ENCODE results near the gene ABCC6. TPM values are rescaled to one million over a fixed set of nuclear protein-coding genes. Genes with fewer than 3 reads are reported as not detected.
A peak's percentile ranks its signal among the peaks of the same experiment; 100 is the strongest.
"Not testable (repeated sequence)": the region's sequence is repeated elsewhere in the genome, so short reads cannot be mapped to it uniquely, and the experiment has no call there.

ABCC6 gene
- total RNA-seq (2022) (43.5 and 44.6 TPM in 2 replicates), Bru-seq, nascent RNA (percentile 67 among the genes with signal in this experiment), BruChase-seq, experiment 1, labeled RNA remaining after a 2-hour chase (percentile 67 among the genes with signal in this experiment), BruChase-seq, experiment 2, labeled RNA remaining after a 6-hour chase (percentile 66 among the genes with signal in this experiment)
- long read RNA-seq, full-length matches to known transcripts, result 12 of 26 reads
- long read RNA-seq, partial matches to known transcripts, result 5 of 26 reads
- long read RNA-seq, other reads (novel, unspliced or antisense), result 9 of 26 reads

DNA sequence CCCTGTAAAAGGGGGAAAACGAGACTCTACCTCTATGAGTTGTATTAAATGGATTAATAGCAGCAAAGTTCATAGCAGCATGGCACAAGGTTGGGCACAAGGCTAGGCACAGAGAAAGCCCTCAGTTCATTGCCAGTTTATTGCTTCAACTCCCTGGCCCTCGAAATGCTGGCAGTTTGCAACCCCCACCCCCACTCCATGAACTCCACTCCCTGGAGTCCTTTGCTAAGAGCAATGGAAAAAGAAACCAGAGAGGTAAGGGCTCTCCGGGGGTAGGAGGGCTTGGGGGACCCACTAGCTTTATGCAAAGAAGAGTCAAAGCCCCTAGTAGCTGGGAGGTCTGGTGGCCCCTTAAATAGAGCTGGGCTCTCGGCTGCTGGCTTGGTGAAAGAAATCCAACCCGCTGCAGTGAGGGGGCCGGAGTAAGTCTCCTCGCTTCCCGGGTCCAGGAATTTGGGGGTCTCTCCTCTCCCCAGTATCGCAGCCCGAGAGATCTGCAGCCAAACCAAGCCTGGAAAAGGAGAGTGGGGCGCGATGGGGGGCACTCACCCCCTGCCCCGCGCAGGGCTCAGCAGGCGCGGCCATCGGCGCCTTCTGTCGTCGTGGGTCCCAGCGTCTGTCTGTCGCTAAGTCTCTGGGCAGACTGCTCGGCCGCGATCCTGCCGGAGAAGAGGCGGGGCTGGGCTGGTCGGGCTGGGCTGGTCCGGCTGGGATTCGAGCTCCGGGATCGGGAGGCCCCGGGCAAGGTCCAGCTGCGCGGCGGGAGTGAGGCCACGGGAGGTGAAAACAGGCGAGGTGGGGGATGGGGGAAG is at the start of gene ABCC6:
TSS of gene ABCC6 (minus strand) at position 645 of the 812 bp plus-strand sequence. CDS start at position 585, 60 bp downstream.
- H3K4me3 Mint-ChIP-seq (ENCODE audit: unreplicated experiment), result peak within 1 kb of the TSS; percentile 69
- BruUV-seq (replicated peaks), result TSS peak; percentile 64

DNA sequence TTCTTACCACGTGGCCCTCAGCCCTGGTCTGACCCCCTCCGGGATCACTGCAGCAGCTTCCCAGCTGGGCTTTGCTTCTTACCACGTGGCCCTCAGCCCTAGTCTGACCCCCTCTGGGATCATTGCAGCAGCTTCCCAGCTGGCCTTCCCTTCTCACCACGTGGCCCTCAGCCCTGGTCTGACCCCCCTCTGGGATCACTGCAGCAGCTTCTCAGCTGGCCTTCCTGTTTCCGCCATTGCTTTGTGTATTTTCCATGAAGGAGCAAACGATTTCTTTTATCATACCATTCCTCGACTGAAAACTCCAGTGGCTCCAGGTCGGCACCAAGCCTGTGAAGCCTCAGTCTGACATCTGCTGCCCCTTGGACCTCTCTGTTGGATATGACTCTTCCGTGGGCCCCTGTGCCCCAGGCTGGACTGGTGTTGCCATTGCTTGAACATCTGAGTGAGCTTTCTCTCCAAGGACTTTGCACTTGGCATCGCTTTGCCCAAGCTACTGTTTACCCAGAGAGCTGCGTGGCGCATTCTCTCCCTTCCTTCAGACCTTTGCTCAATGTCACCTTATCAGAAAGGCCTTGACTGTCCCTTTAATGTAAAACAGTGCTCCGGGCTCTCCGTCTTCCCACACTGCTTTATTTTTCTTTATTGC is 49.4 kb upstream of the ABCC6 start:
- BruUV-seq (replicated peaks); H3K4me1 Mint-ChIP-seq (ENCODE audit: low read depth, unreplicated experiment); H3K27me3 Mint-ChIP-seq (ENCODE audit: insufficient read depth, unreplicated experiment); H3K9me3 Mint-ChIP-seq (ENCODE audit: unreplicated experiment); H3K4me1 ChIP-seq; DNase-seq; H3K4me3 ChIP-seq (ENCODE audit: low read depth, low read length); H3K27me3 ChIP-seq (replicated peaks; ENCODE audit: control insufficient read depth, insufficient read depth, low read length); H3K4me3 Mint-ChIP-seq (ENCODE audit: unreplicated experiment); H3K36me3 Mint-ChIP-seq (ENCODE audit: insufficient read depth, unreplicated experiment); H3K27ac Mint-ChIP-seq (ENCODE audit: unreplicated experiment); H3K9me3 ChIP-seq; CTCF ChIA-PET; intact Hi-C loops (cut with micrococcal nuclease; ENCODE audit: unreplicated experiment); POLR2A ChIA-PET; H3K36me3 ChIP-seq (ENCODE audit: control insufficient read depth, insufficient read depth, low read length): not testable (repeated sequence)

More for the DNA sequence above, at the start of gene ABCC6:
- CTCF ChIA-PET; H3K27me3 ChIP-seq (replicated peaks; ENCODE audit: control insufficient read depth, insufficient read depth, low read length); H3K36me3 Mint-ChIP-seq (ENCODE audit: insufficient read depth, unreplicated experiment); H3K36me3 ChIP-seq (ENCODE audit: control insufficient read depth, insufficient read depth, low read length); intact Hi-C loops (cut with micrococcal nuclease; ENCODE audit: unreplicated experiment); H3K27me3 Mint-ChIP-seq (ENCODE audit: insufficient read depth, unreplicated experiment); H3K27ac Mint-ChIP-seq (ENCODE audit: unreplicated experiment); POLR2A ChIA-PET; H3K9me3 Mint-ChIP-seq (ENCODE audit: unreplicated experiment); H3K9me3 ChIP-seq; H3K4me1 ChIP-seq; H3K4me1 Mint-ChIP-seq (ENCODE audit: low read depth, unreplicated experiment): not testable (repeated sequence)
- DNase-seq, result peak in 1 of 2 experiments; percentile 90
- H3K4me3 ChIP-seq (ENCODE audit: low read depth, low read length), result peak within 1 kb of the TSS; percentile 35

DNA sequence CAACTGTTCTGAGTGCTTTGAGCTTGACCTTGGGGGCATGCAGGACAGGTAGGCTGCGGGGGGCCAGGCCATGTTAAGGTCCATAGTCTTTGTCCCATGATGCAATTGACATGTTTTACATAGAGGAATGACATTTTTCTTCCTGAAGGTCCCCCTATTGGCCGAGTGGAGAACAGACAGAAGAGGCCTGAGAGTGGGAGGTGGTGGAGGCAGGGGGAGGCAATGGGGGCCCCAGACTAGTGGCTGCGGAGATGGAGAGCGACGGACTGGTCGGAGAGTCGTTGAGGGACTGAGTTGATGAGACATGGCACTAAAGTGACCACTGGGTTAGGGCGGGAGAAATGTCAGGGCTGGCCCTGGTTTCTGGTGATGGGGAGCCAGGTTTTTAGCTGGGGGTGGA is 48.4 kb upstream of the ABCC6 start:
- H3K9me3 ChIP-seq; H3K27ac Mint-ChIP-seq (ENCODE audit: unreplicated experiment); H3K4me1 ChIP-seq; H3K9me3 Mint-ChIP-seq (ENCODE audit: unreplicated experiment); H3K36me3 ChIP-seq (ENCODE audit: control insufficient read depth, insufficient read depth, low read length); intact Hi-C loops (cut with micrococcal nuclease; ENCODE audit: unreplicated experiment); H3K27me3 ChIP-seq (replicated peaks; ENCODE audit: control insufficient read depth, insufficient read depth, low read length); H3K27me3 Mint-ChIP-seq (ENCODE audit: insufficient read depth, unreplicated experiment); H3K4me3 Mint-ChIP-seq (ENCODE audit: unreplicated experiment); POLR2A ChIA-PET; H3K4me3 ChIP-seq (ENCODE audit: low read depth, low read length); BruUV-seq (replicated peaks); H3K4me1 Mint-ChIP-seq (ENCODE audit: low read depth, unreplicated experiment); CTCF ChIA-PET; DNase-seq; H3K36me3 Mint-ChIP-seq (ENCODE audit: insufficient read depth, unreplicated experiment): not testable (repeated sequence)

DNA sequence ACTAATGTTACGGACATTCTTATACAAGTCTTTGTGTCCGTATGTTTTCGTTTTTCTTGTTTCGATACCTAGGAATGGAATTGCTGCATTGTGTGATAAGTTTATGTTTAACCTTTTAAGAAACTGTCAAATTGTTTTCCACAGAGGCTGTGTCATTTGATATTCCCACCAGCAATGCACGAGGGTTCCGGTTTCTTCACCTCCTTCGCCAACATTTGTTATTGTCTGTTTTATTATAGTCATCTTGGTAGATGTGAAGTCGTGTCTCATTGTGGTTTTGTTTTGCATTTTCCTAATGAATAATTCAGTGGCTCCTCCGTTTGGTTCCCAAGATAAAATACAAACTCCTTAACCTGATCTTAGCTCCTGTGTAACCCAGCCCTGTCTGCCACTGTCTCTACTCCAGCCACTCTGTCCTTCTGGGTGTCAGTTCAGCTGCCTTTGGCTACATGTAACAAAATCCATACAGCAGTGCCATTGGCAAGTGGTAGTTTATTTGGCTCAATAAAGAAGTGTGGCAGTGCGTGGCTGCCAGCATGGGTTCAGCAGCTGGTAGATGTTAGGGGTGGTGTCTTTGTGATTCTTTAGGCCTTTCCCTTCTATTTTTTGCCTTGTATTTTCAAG is 45.0 kb upstream of the ABCC6 start:
- H3K9me3 Mint-ChIP-seq (ENCODE audit: unreplicated experiment); H3K4me1 ChIP-seq; H3K4me3 ChIP-seq (ENCODE audit: low read depth, low read length); H3K27me3 ChIP-seq (replicated peaks; ENCODE audit: control insufficient read depth, insufficient read depth, low read length); POLR2A ChIA-PET; H3K36me3 ChIP-seq (ENCODE audit: control insufficient read depth, insufficient read depth, low read length); intact Hi-C loops (cut with micrococcal nuclease; ENCODE audit: unreplicated experiment); H3K27ac Mint-ChIP-seq (ENCODE audit: unreplicated experiment); BruUV-seq (replicated peaks); H3K36me3 Mint-ChIP-seq (ENCODE audit: insufficient read depth, unreplicated experiment); DNase-seq; H3K4me3 Mint-ChIP-seq (ENCODE audit: unreplicated experiment); H3K27me3 Mint-ChIP-seq (ENCODE audit: insufficient read depth, unreplicated experiment); CTCF ChIA-PET; H3K9me3 ChIP-seq; H3K4me1 Mint-ChIP-seq (ENCODE audit: low read depth, unreplicated experiment): not testable (repeated sequence)

DNA sequence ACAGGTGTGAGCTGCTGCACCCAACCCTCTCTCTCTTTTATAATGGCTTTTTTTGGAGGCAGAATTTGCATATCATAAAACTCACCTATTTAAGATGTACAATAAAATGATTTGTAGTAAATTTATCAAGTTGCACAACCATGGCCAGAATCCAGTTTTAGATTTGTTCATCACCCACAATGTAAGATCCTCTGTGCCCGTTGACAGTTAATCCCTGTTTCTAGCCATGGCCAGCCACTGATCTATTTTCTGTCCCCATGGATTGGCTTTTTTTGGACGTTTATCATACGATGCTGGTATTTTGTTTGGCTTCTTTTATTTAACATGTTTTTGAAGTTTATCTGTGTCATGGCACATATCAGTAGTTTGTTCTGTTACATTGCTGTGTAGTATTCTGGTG is 44.4 kb upstream of the ABCC6 start:
- H3K4me1 Mint-ChIP-seq (ENCODE audit: low read depth, unreplicated experiment); H3K36me3 ChIP-seq (ENCODE audit: control insufficient read depth, insufficient read depth, low read length); CTCF ChIA-PET; H3K9me3 ChIP-seq; intact Hi-C loops (cut with micrococcal nuclease; ENCODE audit: unreplicated experiment); H3K4me1 ChIP-seq; H3K4me3 ChIP-seq (ENCODE audit: low read depth, low read length); H3K27me3 ChIP-seq (replicated peaks; ENCODE audit: control insufficient read depth, insufficient read depth, low read length); DNase-seq; H3K27me3 Mint-ChIP-seq (ENCODE audit: insufficient read depth, unreplicated experiment); BruUV-seq (replicated peaks); POLR2A ChIA-PET; H3K36me3 Mint-ChIP-seq (ENCODE audit: insufficient read depth, unreplicated experiment); H3K4me3 Mint-ChIP-seq (ENCODE audit: unreplicated experiment); H3K9me3 Mint-ChIP-seq (ENCODE audit: unreplicated experiment); H3K27ac Mint-ChIP-seq (ENCODE audit: unreplicated experiment): not testable (repeated sequence)

DNA sequence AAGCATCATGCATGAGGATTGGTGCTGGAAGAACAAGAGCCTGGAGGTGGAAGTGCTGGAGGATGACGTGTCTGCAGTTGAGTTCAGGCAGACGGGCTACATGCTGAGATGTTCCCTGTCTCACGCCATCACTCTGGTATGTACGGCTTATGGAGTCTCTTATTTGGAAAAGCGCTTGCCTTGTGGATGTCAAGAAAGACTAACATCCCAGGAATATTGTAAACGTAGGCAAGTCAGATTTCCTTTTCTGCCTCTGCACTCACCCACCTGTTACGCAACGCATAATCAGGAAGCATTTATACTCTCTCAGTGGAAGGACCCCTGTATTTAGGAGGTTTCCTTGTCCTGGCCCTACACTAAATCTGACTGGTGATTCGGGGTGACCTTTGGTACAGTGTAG is 41.8 kb upstream of the ABCC6 start:
- H3K36me3 ChIP-seq (ENCODE audit: control insufficient read depth, insufficient read depth, low read length); CTCF ChIA-PET; intact Hi-C loops (cut with micrococcal nuclease; ENCODE audit: unreplicated experiment); H3K27me3 Mint-ChIP-seq (ENCODE audit: insufficient read depth, unreplicated experiment); H3K27me3 ChIP-seq (replicated peaks; ENCODE audit: control insufficient read depth, insufficient read depth, low read length); H3K4me1 Mint-ChIP-seq (ENCODE audit: low read depth, unreplicated experiment); H3K4me3 ChIP-seq (ENCODE audit: low read depth, low read length); DNase-seq; POLR2A ChIA-PET; BruUV-seq (replicated peaks); H3K9me3 Mint-ChIP-seq (ENCODE audit: unreplicated experiment); H3K27ac Mint-ChIP-seq (ENCODE audit: unreplicated experiment); H3K4me1 ChIP-seq; H3K4me3 Mint-ChIP-seq (ENCODE audit: unreplicated experiment); H3K36me3 Mint-ChIP-seq (ENCODE audit: insufficient read depth, unreplicated experiment); H3K9me3 ChIP-seq: not testable (repeated sequence)

Data from Caco-2 (cell line).